ENCODE measurements around the gene LAMB3. TPM values are rescaled to one million over a fixed set of nuclear protein-coding genes. Genes with fewer than 3 reads are reported as not detected.
A peak's percentile ranks its signal among the peaks of the same experiment; 100 is the strongest.

The LAMB3 gene
- total RNA-seq, 2 donors from 2014 or later, result 43.7 to 92.8 TPM

GRCh38 chr1:209580577-209580976 is 71.6 kb downstream of the LAMB3 start:
- no peak overlapping the region for H3K4me3 ChIP-seq
- peaks cover under 1% of the 10 kb centered on the region for H3K4me1 ChIP-seq (replicated peaks)
- no peaks in the 10 kb centered on the region for H3K36me3 ChIP-seq
- intact Hi-C loops (cut with DNase I), result no loop called here
- no peaks in the 10 kb centered on the region for H3K27me3 ChIP-seq (replicated peaks; ENCODE audit: insufficient read depth)
- H3K27ac ChIP-seq, result no peak overlapping the region
- TF ChIP-seq POLR2A (IDR thresholded peaks at IDR 0.05) (no peak), POLR2AphosphoS5 (IDR thresholded peaks at IDR 0.05) (no peak), CTCF (IDR thresholded peaks at IDR 0.05) (no peak)
- H3K9me3 ChIP-seq, result no peaks in the 10 kb centered on the region
- DNase-seq (ENCODE audit: low spot score), result no peak
- 91% methylated on average over 2 of the region's 2 CpGs for WGBS

- intact Hi-C loops (cut with DNase I), result loop anchor here (2.0 to 5.0 kb wide), 3 partner anchors 50 to 170 kb away; no protein-coding TSS in a partner anchor
- 95% methylated on average over 3 of the region's 3 CpGs for WGBS
- TF ChIP-seq POLR2AphosphoS5 (IDR thresholded peaks at IDR 0.05) (no peak), POLR2A (IDR thresholded peaks at IDR 0.05) (no peak), CTCF (IDR thresholded peaks at IDR 0.05) (no peak)
- no peak overlapping the region for H3K4me3 ChIP-seq
- no peaks in the 10 kb centered on the region for H3K4me1 ChIP-seq (replicated peaks)
- H3K36me3 ChIP-seq, result no peaks in the 10 kb centered on the region
- H3K27me3 ChIP-seq (replicated peaks; ENCODE audit: insufficient read depth), result no peaks in the 10 kb centered on the region
- no peak overlapping the region for H3K27ac ChIP-seq
- H3K9me3 ChIP-seq, result no peaks in the 10 kb centered on the region
- no peak for DNase-seq (ENCODE audit: low spot score)
Observed at GRCh38 chr1:209577346-209577745, 74.9 kb downstream of the LAMB3 start.

- Histone ChIP-seq H3K36me3 (no peaks in the 10 kb centered on the region), H3K4me3 (no peak overlapping the region), H3K27ac (no peak overlapping the region), H3K27me3 (replicated peaks; ENCODE audit: insufficient read depth) (no peaks in the 10 kb centered on the region), H3K9me3 (no peaks in the 10 kb centered on the region), H3K4me1 (replicated peaks) (no peaks in the 10 kb centered on the region)
- no peak for TF ChIP-seq POLR2A (IDR thresholded peaks at IDR 0.05)
- TF ChIP-seq POLR2AphosphoS5 (IDR thresholded peaks at IDR 0.05), result no peak
- peak; percentile 64 to 90 (median 86) for TF ChIP-seq CTCF (IDR thresholded peaks at IDR 0.05)
- intact Hi-C loops (cut with DNase I), result loop anchor here (2.0 to 5.0 kb wide), 3 partner anchors 51 to 171 kb away; no protein-coding TSS in a partner anchor
- DNase-seq (ENCODE audit: low spot score), result peak; percentile 63
- WGBS, result 22% methylated on average over 12 of the region's 12 CpGs
Observed at GRCh38 chr1:209576392-209577197, 75.6 kb downstream of the LAMB3 start.

GRCh38 chr1:209570743-209571142 is 81.5 kb downstream of the LAMB3 start:
- intact Hi-C loops (cut with DNase I), result no loop called here
- WGBS, result 79% methylated on average over 3 of the region's 3 CpGs
- no peak overlapping the region for H3K27ac ChIP-seq
- no peaks in the 10 kb centered on the region for H3K4me1 ChIP-seq (replicated peaks)
- TF ChIP-seq POLR2A (IDR thresholded peaks at IDR 0.05) (no peak), CTCF (IDR thresholded peaks at IDR 0.05) (no peak), POLR2AphosphoS5 (IDR thresholded peaks at IDR 0.05) (no peak)
- H3K4me3 ChIP-seq, result no peak overlapping the region
- DNase-seq (ENCODE audit: low spot score), result no peak
- no peaks in the 10 kb centered on the region for H3K9me3 ChIP-seq
- no peaks in the 10 kb centered on the region for H3K36me3 ChIP-seq
- H3K27me3 ChIP-seq (replicated peaks; ENCODE audit: insufficient read depth), result no peaks in the 10 kb centered on the region
